NCI-H2227 (cell line): ENCODE data around the gene CTCF.

ENCODE experiments used
- DNase-seq: peaks from one replicate; lab custom pipeline; 2025; ENCODE audit not compliant: unreplicated experiment; lab: John Stamatoyannopoulos, UW

The CTCF gene

GRCh38 chr16:67676516-67676915 lies 114.2 kb downstream of the CTCF start:
- no peak for DNase-seq

GRCh38 chr16:67676939-67677338 lies 114.6 kb downstream of the CTCF start:
- DNase-seq: no peak

- no peak for DNase-seq
Measured at GRCh38 chr16:67677712-67678111, 115.4 kb downstream of the CTCF start.

GRCh38 chr16:67678354-67679023 lies 116.2 kb downstream of the CTCF start:
- DNase-seq: no peak

GRCh38 chr16:67679935-67680897 lies 117.9 kb downstream of the CTCF start:
- no peak for DNase-seq

GRCh38 chr16:67683767-67684166 lies 121.4 kb downstream of the CTCF start:
- no peak for DNase-seq

GRCh38 chr16:67685388-67686112 lies 123.2 kb downstream of the CTCF start:
- DNase-seq: no peak
